ACC112 (cell line): ENCODE data around the gene MBTPS1.
A peak's percentile ranks its signal among the peaks of the same experiment; 100 is the strongest.

Experiments
- H2AFZ ChIP-seq: fragments of 200-600 bp; sonication (generic); one replicate; pipeline ENCODE4 v1.6.0; 2017; ENCODE audit warnings: antibody characterized with exemption, low read length; ENCODE audit not compliant: unreplicated experiment
- H3K27ac ChIP-seq: fragments of 200-600 bp; sonication (generic); 2 replicates; pipeline ENCODE4 v1.5.1; 2014; ENCODE audit warnings: low read depth, mild to moderate bottlenecking, antibody characterized with exemption, low read length, moderate library complexity
- H3K27me3 ChIP-seq: fragments of 200-600 bp; sonication (generic); 2 replicates; pipeline ENCODE4 v1.6.1; 2014; ENCODE audit warnings: mild to moderate bottlenecking, antibody characterized with exemption, low read length, moderate library complexity, mixed read lengths; ENCODE audit not compliant: insufficient read depth
- H3K36me3 ChIP-seq: fragments of 200-600 bp; sonication (generic); 2 replicates; pipeline ENCODE4 v1.6.1; 2016; ENCODE audit warnings: mild to moderate bottlenecking, antibody characterized with exemption, low read length, moderate library complexity, mixed read lengths; ENCODE audit not compliant: insufficient read depth
- H3K4me1 ChIP-seq: fragments of 200-600 bp; sonication (generic); one replicate; pipeline ENCODE4 v1.6.1; 2016; ENCODE audit warnings: low read length, mixed read lengths; ENCODE audit not compliant: insufficient read depth, unreplicated experiment, control insufficient read depth
- H3K4me3 ChIP-seq: fragments of 200-600 bp; sonication (generic); 2 replicates; pipeline ENCODE4 v1.5.1; 2014; ENCODE audit warnings: mild to moderate bottlenecking, low read depth, low read length
- H3K79me2 ChIP-seq: fragments of 200-600 bp; sonication (generic); one replicate; pipeline ENCODE4 v1.6.0; 2016; ENCODE audit warnings: low read length; ENCODE audit not compliant: control insufficient read depth, unreplicated experiment, insufficient read depth

The MBTPS1 gene

DNA sequence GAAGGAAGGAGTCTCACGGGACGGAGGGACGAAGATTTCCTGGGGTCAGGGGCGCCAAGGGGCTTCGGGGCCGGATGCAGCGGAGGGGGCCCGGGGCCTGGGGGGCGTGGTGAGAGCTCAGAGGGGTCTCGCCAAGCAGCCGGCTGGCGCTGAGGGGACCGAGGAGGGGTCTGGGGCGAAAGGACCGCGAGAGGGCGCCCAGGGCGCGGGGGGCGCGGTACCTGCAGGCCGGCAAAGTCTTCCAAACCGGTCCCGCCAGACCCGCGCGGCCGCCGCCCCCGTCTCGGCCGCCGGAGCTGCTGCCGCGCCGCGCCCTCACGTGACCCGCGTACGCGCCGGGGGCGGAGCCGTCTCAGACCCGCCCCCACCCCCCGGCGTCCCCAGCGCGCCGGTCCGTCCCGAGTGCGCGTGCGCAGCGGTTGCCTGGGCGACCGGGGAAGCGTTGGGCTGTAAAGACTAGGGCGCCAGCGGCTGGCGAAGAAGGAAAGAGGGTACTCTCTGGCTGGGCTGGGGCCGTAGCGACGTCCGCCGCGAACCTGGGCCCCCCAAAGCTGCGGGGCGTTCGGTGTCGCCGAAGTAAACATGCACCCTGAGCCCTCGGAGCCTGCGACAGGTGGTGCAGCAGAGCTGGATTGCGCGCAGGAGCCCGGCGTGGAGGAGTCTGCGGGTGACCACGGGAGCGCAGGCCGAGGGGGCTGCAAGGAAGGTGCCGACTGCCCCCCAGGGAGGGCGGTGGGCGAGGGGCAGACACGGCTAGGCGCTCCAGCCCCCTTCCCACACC lies 28.3 kb upstream of the MBTPS1 start, which contains the start of the genes DNAAF1 and HSDL1:
DNAAF1 (plus strand) TSS at position 450 of the 781 bp plus-strand sequence; CDS start at position 583, 133 bp downstream.
HSDL1 (minus strand) TSS at position 319 of the 781 bp plus-strand sequence. CDS start 13,856 bp downstream, outside the sequence.
- peak within 1 kb of the TSS; percentile 53 for H2AFZ ChIP-seq
- peak within 1 kb of the TSS; percentile 74 for H3K4me3 ChIP-seq
- peaks cover 16% of the 10 kb centered on the region for H3K79me2 ChIP-seq
- H3K27me3 ChIP-seq: peaks cover 8% of the 10 kb centered on the region
- H3K36me3 ChIP-seq: no peaks in the 10 kb centered on the region
- H3K27ac ChIP-seq: no peak within 1 kb of the TSS
- H3K4me1 ChIP-seq: no peaks in the 10 kb centered on the region

DNA sequence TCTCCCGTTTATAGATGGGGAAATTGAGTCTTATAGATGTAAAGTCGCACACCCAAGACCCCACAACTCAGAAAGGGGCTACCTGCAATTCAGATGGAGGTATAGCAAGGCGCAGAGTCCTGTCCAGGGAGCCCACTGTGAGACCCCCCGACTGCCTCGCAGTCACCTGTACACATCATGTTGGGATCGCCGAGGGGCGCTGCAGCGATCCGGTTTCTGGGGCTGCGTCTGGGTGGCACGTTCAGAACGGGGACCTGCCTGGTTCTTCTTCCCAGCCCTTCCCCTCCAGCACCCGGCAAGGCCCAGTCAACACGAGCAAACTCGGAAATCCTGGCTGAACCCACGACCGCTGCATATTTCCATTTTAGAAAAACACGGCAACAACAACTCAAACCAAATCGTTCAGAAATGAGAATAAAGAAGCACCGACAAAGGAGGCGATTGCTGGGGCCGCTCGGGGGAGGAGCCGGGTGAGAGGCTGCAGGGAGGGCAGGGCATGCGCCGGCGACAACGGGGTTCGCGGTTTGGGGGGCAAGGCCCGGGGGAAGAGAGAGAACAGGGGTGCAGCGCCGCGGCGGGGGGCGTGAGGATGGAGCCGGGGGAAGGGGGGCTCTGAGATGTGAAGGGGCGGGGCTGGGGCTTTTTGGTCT lies 27.6 kb upstream of the MBTPS1 start:
- Histone ChIP-seq H3K27me3 (peaks cover 8% of the 10 kb centered on the region), H3K4me3 (peak overlapping the region; percentile 74), H3K27ac (no peak overlapping the region), H3K79me2 (peaks cover 18% of the 10 kb centered on the region), H3K4me1 (no peaks in the 10 kb centered on the region), H2AFZ (peak overlapping the region; percentile 35), H3K36me3 (no peaks in the 10 kb centered on the region)

DNA sequence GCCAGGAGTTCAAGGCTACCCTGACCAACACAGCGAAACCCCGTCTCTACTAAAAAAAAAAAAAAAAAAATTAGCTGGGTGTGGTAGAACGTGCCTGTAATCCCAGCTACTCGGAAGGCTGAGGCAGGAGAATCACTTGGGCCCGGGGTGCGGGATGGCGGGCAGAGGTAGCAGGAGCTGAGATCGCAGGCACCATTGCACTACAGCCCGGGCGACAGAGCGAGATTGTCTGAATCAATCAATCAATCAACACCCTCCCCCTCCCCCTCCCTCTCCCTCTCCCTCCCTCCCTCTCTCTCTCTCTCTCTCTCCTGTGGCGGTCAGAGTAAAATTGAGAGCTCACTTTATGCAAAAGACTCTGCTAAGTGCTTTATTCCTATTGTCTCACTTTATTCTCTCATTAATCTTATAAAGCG lies 27.1 kb upstream of the MBTPS1 start:
- Histone ChIP-seq H3K27me3 (peaks cover 8% of the 10 kb centered on the region), H3K4me3 (peak overlapping the region; percentile 74), H2AFZ (no peak overlapping the region), H3K36me3 (no peaks in the 10 kb centered on the region), H3K79me2 (peaks cover 19% of the 10 kb centered on the region), H3K27ac (no peak overlapping the region), H3K4me1 (no peaks in the 10 kb centered on the region)

DNA sequence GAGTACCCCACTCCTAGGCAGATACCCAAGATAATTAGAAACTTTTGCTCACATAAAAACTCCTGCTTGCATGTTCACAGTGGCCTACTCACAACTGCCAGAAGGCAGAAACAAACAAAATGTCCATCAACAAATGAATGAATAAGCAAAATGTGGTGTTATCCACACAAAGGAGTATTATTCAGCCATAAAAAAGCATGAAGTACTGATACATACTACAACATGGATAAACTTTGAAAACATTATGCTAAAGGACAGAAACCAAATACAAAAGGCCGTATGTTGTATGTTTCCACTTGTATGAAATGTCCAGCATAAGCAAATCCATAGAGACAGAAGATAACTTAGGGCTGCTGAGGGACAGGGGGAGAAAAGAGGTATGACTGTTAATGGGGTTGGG lies 26.3 kb upstream of the MBTPS1 start:
- no peak overlapping the region for H3K4me3 ChIP-seq
- peaks cover 8% of the 10 kb centered on the region for H3K27me3 ChIP-seq
- no peaks in the 10 kb centered on the region for H3K36me3 ChIP-seq
- H3K27ac ChIP-seq: no peak overlapping the region
- H3K79me2 ChIP-seq: peaks cover 19% of the 10 kb centered on the region
- no peak overlapping the region for H2AFZ ChIP-seq
- no peaks in the 10 kb centered on the region for H3K4me1 ChIP-seq

DNA sequence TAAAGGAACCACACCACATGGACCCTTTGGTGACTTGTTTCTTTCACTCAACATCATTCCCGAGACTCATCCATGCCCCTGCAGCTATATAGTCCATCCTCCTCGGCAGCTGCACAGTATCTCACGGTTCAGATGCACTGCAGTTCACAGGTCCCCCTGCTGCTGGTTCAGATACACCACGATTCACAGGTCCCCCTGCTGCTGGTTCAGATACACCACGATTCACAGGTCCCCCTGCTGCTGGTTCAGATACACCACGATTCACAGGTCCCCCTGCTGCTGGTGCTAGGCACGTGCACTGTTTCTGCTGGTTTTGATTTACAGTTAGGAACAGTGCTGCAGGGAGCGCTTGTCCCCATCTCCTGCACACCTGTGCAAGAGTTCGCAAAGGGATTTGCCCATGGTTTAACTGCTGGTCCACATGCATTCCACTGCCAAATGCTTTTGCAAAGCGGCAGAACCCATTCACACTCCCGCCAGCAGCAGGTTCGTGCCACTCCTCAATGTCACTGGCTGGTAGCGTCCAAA lies 24.5 kb upstream of the MBTPS1 start:
- H3K79me2 ChIP-seq: peaks cover 31% of the 10 kb centered on the region
- H3K36me3 ChIP-seq: no peaks in the 10 kb centered on the region
- no peak overlapping the region for H3K4me3 ChIP-seq
- H3K4me1 ChIP-seq: no peaks in the 10 kb centered on the region
- H3K27ac ChIP-seq: no peak overlapping the region
- peaks cover 2% of the 10 kb centered on the region; the same call in 1 of the 2 replicates for H3K27me3 ChIP-seq
- H2AFZ ChIP-seq: no peak overlapping the region

DNA sequence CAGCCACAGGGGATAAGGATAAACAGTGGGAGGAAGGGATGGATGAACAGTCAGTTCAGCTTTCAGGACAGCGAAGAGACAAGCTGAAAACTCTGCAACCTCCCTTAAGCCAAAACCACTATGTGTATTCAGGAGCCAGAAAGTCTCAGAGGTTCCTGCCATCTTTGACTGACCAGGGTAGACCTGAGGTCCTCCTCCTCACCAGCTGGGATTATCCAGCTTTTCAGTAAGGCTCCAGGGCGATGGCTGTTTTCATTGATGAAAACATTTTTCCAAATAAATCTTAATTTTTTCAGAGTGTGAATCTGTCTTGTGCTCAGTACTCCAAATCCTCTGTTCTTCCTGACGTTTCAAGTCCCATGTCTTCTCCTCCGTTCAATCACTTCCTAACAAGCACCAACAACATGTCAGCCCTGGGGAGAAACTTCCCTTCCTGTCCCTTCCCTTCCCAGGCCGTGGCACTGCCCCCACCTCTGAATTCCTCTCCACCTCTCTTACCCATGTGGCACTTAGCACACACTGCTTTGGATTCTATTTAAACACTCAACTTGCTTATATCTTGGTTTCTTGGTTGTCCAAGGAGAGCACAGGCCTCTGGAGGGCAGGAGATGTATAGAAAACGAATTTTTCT lies 23.0 kb upstream of the MBTPS1 start:
- no peak overlapping the region for H3K4me3 ChIP-seq
- no peak overlapping the region for H2AFZ ChIP-seq
- no peaks in the 10 kb centered on the region for H3K27me3 ChIP-seq
- H3K4me1 ChIP-seq: no peaks in the 10 kb centered on the region
- no peaks in the 10 kb centered on the region for H3K36me3 ChIP-seq
- H3K79me2 ChIP-seq: peaks cover 32% of the 10 kb centered on the region
- no peak overlapping the region for H3K27ac ChIP-seq

DNA sequence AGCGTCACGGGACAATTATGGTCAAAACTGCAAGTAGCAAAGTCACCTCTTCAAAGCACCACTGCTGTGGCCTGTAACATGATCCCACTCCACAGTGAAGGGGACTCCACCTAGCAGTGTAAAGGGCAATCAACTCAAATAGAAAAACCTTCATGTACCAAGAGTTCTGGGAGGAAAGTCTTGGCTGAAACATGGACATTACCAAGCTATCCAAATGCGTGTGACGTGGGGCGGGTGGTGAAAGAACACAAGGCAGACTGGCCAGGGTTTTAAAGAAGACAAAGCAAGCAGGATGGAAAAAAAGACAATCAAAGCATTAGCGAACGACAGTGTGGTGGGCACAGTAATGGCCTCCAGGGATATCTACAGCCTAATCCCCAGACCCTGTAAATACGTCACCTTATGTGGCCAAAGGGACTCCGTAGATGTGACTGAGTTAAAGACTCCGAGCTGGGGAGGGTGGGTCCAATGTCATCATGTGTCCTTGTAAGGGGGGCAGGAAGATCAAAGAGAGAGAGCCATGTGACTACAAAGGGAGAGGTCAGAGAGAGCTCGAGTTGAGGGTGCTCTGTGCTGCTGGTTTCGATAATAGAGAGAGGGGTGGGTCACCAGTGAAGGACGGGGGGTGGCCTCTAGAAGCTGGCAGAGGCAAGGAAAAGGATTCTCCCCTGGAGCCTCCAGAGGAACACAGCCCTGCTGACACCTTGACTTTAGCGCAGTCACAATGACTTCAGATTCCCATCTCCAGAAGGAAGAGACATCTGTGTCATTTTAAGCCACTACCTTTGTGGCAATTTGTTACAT lies 22.3 kb upstream of the MBTPS1 start:
- no peaks in the 10 kb centered on the region for H3K4me1 ChIP-seq
- H2AFZ ChIP-seq: no peak overlapping the region
- H3K27me3 ChIP-seq: no peaks in the 10 kb centered on the region
- H3K79me2 ChIP-seq: peaks cover 32% of the 10 kb centered on the region
- H3K4me3 ChIP-seq: no peak overlapping the region
- H3K27ac ChIP-seq: no peak overlapping the region
- H3K36me3 ChIP-seq: no peaks in the 10 kb centered on the region

DNA sequence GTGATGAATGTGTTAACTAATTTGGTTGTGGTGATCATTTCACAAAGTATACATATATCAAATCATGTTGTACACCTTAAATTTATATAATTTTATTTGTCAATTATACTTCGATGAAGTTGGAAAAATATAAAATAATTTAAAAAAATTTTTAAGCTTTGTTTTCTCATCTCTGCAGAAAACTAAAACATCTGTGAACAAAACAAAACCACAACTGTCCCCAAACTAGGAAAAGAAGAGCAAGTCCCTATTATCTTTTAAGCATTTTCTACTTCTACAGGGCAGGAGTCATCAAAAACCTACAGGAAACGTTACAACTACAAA lies 21.7 kb upstream of the MBTPS1 start:
- no peak overlapping the region for H3K27ac ChIP-seq
- H3K27me3 ChIP-seq: no peaks in the 10 kb centered on the region
- H3K79me2 ChIP-seq: peaks cover 31% of the 10 kb centered on the region
- no peaks in the 10 kb centered on the region for H3K4me1 ChIP-seq
- H3K4me3 ChIP-seq: no peak overlapping the region
- H2AFZ ChIP-seq: no peak overlapping the region
- no peaks in the 10 kb centered on the region for H3K36me3 ChIP-seq

DNA sequence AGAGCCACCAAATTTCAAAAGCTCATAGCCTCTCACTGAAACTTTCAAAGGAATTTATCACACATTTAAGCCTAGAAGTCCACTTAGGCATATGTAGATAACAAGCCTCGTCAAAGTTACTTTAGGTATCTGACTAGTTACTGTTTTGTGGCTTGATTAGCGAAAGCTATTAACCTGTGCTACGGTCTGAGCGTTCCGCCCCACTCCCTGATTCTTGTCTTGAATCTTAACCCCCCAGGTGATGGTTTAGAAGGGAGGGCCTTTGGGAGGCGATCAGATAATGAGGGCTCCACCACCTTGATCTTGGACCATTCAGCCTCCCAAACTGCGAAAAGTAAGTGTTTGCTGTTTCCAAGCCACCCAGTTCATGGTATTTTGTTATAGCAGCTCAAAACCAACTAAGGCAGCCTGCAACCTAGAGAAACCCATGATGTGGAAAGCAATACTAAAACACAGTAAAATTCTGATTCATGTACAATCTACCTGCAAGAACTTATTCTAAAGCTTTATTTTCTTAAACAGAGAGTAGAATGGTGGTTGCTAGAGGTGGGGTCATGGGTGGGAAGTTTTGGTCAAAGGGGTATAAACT lies 21.1 kb upstream of the MBTPS1 start:
- H3K36me3 ChIP-seq: no peaks in the 10 kb centered on the region
- no peak overlapping the region for H2AFZ ChIP-seq
- no peak overlapping the region for H3K27ac ChIP-seq
- no peaks in the 10 kb centered on the region for H3K27me3 ChIP-seq
- H3K4me1 ChIP-seq: no peaks in the 10 kb centered on the region
- H3K79me2 ChIP-seq: peaks cover 25% of the 10 kb centered on the region
- no peak overlapping the region for H3K4me3 ChIP-seq

DNA sequence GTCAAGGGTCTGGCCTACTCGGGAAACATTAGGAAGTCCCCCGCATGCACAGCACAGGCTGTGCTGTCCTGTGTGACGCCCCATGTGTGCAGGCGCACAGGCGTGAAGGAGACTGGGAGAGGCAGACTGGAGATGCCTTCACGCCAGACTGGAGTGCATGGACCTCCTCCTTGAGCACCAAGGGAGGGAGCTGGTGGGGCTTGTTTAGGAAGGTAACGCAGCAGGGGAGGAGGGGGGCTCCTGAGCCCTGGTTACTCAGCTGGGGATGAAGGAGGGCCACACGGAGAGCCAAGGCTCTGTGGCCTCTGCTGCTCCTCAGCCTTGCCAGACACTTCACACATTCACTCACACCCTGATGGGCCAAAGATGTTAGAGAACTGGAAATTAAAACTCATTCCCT lies 20.5 kb upstream of the MBTPS1 start:
- H3K79me2 ChIP-seq: peaks cover 21% of the 10 kb centered on the region

More for the DNA sequence above, 20.5 kb upstream of the MBTPS1 start:
- H3K27ac ChIP-seq: no peak overlapping the region
- H3K36me3 ChIP-seq: no peaks in the 10 kb centered on the region
- no peaks in the 10 kb centered on the region for H3K27me3 ChIP-seq
- H3K4me3 ChIP-seq: no peak overlapping the region
- no peak overlapping the region for H2AFZ ChIP-seq
- H3K4me1 ChIP-seq: no peaks in the 10 kb centered on the region
